B cell (primary cell): Measurements from ENCODE around the gene PHYHIPL. TPM values are rescaled to one million over a fixed set of nuclear protein-coding genes. Genes with fewer than 3 reads are reported as not detected.

Experiments used
- ATAC-seq: fragments of 200-7000 bp; cut with Tn5 transposase; one replicate; pipeline ENCODE4 v1.10.0; 2021; ENCODE audit warnings: low read depth, mild to moderate bottlenecking, moderate number of reproducible peaks, moderate library complexity
- CTCF ChIA-PET: fragments of 350-600 bp; sonication (Branson Sonifier 250); formaldehyde crosslinking; loops from one replicate; lab custom pipeline; 2021; ENCODE audit warnings: antibody characterized with exemption, inconsistent platforms; lab: Charles Lee
- POLR2A ChIA-PET: fragments of 350-600 bp; sonication (Branson Sonifier 250); formaldehyde crosslinking; loops from one replicate; lab custom pipeline; 2021; ENCODE audit warnings: antibody characterized with exemption; lab: Charles Lee
- DNase-seq: peaks from one replicate; pipeline ENCODE4 v3.0.0; 2013
- H2AFZ ChIP-seq: 2 replicates; pipeline ENCODE4 v1.6.1; 2012; ENCODE audit warnings: mild to moderate bottlenecking, low read depth, low read length; ENCODE audit not compliant: insufficient read depth, poor library complexity, severe bottlenecking
- H3K27ac ChIP-seq, 2 donors: 1 replicate in 1 of 2; 2 replicates in 1 of 2; pipeline ENCODE4 v1.5.1; 2012 to 2013; ENCODE audit warnings: low read length in 2 of 2, mild to moderate bottlenecking in 2 of 2, moderate library complexity in 1 of 2
- H3K27me3 ChIP-seq, 4 experiments: fragments of 200-600 bp in 1 of 4; sonication (generic) in 1 of 4; replicated peaks in 1 of 4; 1 replicate in 2 of 4; 2 replicates in 2 of 4; pipeline versions ENCODE4 v1.6.1 to v1.7.0; 2013 to 2016; ENCODE audit warnings: low read length in 3 of 4, mild to moderate bottlenecking in 2 of 4, mixed read lengths in 1 of 4, moderate library complexity in 1 of 4; ENCODE audit not compliant: insufficient read depth in 4 of 4, control insufficient read depth in 3 of 4; ENCODE audit errors: control extremely low read depth in 1 of 4
- H3K36me3 ChIP-seq, 2 experiments: replicated peaks in 1 of 2; 1 replicate in 1 of 2; 2 replicates in 1 of 2; pipeline versions ENCODE4 v1.6.1 to v1.7.1; 2013; ENCODE audit warnings: low read length in 1 of 2; ENCODE audit not compliant: insufficient read depth in 2 of 2, control insufficient read depth in 1 of 2; ENCODE audit errors: control extremely low read depth in 1 of 2, extremely low read depth in 1 of 2
- H3K4me1 ChIP-seq, 2 donors: fragments of 200-600 bp in 1 of 2; sonication (generic) in 1 of 2; 1 replicate in 1 of 2; 2 replicates in 1 of 2; pipeline versions ENCODE4 v1.5.1 to v1.6.1; 2013 to 2017; ENCODE audit warnings: low read length in 2 of 2; ENCODE audit not compliant: control insufficient read depth in 2 of 2, insufficient read depth in 2 of 2
- H3K4me2 ChIP-seq: replicated peaks from 2 replicates; pipeline ENCODE3; 2012; ENCODE audit warnings: mild to moderate bottlenecking, low read depth, low read length; ENCODE audit not compliant: poor library complexity, severe bottlenecking
- H3K4me3 ChIP-seq, 5 experiments: fragments of 200-600 bp in 1 of 5; sonication (generic) in 1 of 5; 1 replicate in 3 of 5; 2 replicates in 2 of 5; pipeline versions ENCODE4 v1.5.1 to v1.7.0; 2011 to 2016; ENCODE audit warnings: low read length in 4 of 5, mild to moderate bottlenecking in 4 of 5, low read depth in 2 of 5, control low read depth in 1 of 5, moderate library complexity in 1 of 5; ENCODE audit not compliant: insufficient read depth in 1 of 5; ENCODE audit errors: control extremely low read depth in 1 of 5, extremely low read depth in 1 of 5
- H3K79me2 ChIP-seq: fragments of 200-600 bp; sonication (generic); one replicate; pipeline ENCODE4 v1.6.0; 2016; ENCODE audit warnings: low read length; ENCODE audit not compliant: control insufficient read depth, insufficient read depth
- H3K9ac ChIP-seq: fragments of 200-600 bp; sonication (generic); 2 replicates; pipeline ENCODE4 v1.6.1; 2017; ENCODE audit warnings: mild to moderate bottlenecking, low read length, moderate library complexity
- H3K9me3 ChIP-seq, 3 donors: one replicate each; pipeline versions ENCODE4 v1.6.1 to v1.7.1; 2013; ENCODE audit warnings: low read length in 2 of 3; ENCODE audit not compliant: control insufficient read depth in 2 of 3, insufficient read depth in 1 of 3; ENCODE audit errors: control extremely low read depth in 1 of 3
- H4K20me1 ChIP-seq: 2 replicates; pipeline ENCODE4 v1.6.0; 2012; ENCODE audit warnings: mild to moderate bottlenecking, low read length; ENCODE audit not compliant: insufficient read depth, control insufficient read depth, poor library complexity, severe bottlenecking
- H3K27ac Mint-ChIP-seq: one replicate; pipeline ENCODE4 v1.8.0; 2021; ENCODE audit warnings: mixed read lengths
- H3K27me3 Mint-ChIP-seq: one replicate; pipeline ENCODE4 v1.8.0; 2021; ENCODE audit warnings: mixed read lengths
- H3K4me1 Mint-ChIP-seq: one replicate; pipeline ENCODE4 v1.8.0; 2021; ENCODE audit warnings: mixed read lengths
- H3K4me3 Mint-ChIP-seq: one replicate; pipeline ENCODE4 v1.8.0; 2021; ENCODE audit warnings: mixed read lengths
- H3K9me3 Mint-ChIP-seq: one replicate; pipeline ENCODE4 v1.8.0; 2022; ENCODE audit warnings: mixed read lengths; ENCODE audit not compliant: insufficient read depth
- EZH2 ChIP-seq: IDR thresholded peaks from 2 replicates; pipeline ENCODE4 v1.6.1; 2012; ENCODE audit warnings: borderline replicate concordance, low read depth, mild to moderate bottlenecking, moderate library complexity, low read length; ENCODE audit not compliant: insufficient read depth, poor library complexity, severe bottlenecking
- WGBS: methylation state at CpG from one replicate; pipeline ENCODE4 v1.1.5; 2013; ENCODE audit warnings: missing lambda C conversion rate; ENCODE audit not compliant: insufficient coverage; 5-methylcytosine and 5-hydroxymethylcytosine counted together
- intact Hi-C: fragments of 100-400 bp; cut with micrococcal nuclease; formaldehyde crosslinking; loops from one replicate; pipeline ENCODE4 v1.10.0; 2022
- polyA plus RNA-seq: library from polyadenylated mRNA; depleted of rRNA; stranded (reverse); fragments of >200 nt; gene quantifications from 2 replicates; pipeline ENCODE4 v1.2.3, GENCODE V29; 2012
- total RNA-seq, 2 donors: library from RNA; stranded (reverse); fragments of 120-200 nt in 1 of 2; gene quantifications; 1 replicate in 1 of 2; 2 replicates in 1 of 2; pipeline versions ENCODE4 v1.2.3 to v1.2.4, GENCODE V29; 2013 to 2022
- TF ChIP-seq, protein P1 (sequence below): fragments of 200-600 bp; IDR thresholded peaks from one replicate; pipeline ENCODE4 v1.8.0; 2022; ENCODE audit warnings: antibody characterized with exemption, mild to moderate bottlenecking

The PHYHIPL gene
- total and polyA plus RNA-seq, 2 donors (not counting 1 experiment from before 2014, with no cell fraction given): not detected

GRCh38 chr10:59229441-59229840 is 53.0 kb downstream of the PHYHIPL start:
- Histone ChIP-seq H3K9me3 (peaks cover 0 to 1% (median 0%) of the 10 kb centered on the region in 3 donors), H3K27ac (no peak overlapping the region), H2AFZ (no peak overlapping the region), H3K9ac (no peak overlapping the region), H3K36me3 (no peaks in the 10 kb centered on the region), H3K27me3 (no peaks in the 10 kb centered on the region), H4K20me1 (no peaks in the 10 kb centered on the region), H3K79me2 (no peaks in the 10 kb centered on the region), H3K4me3 (no peak overlapping the region), H3K4me1 (no peaks in the 10 kb centered on the region), H3K4me2 (no peak overlapping the region)
- no peaks in the 10 kb centered on the region for H3K9me3 Mint-ChIP-seq
- TF ChIP-seq EZH2: no peak
- TF ChIP-seq, protein P1, sequence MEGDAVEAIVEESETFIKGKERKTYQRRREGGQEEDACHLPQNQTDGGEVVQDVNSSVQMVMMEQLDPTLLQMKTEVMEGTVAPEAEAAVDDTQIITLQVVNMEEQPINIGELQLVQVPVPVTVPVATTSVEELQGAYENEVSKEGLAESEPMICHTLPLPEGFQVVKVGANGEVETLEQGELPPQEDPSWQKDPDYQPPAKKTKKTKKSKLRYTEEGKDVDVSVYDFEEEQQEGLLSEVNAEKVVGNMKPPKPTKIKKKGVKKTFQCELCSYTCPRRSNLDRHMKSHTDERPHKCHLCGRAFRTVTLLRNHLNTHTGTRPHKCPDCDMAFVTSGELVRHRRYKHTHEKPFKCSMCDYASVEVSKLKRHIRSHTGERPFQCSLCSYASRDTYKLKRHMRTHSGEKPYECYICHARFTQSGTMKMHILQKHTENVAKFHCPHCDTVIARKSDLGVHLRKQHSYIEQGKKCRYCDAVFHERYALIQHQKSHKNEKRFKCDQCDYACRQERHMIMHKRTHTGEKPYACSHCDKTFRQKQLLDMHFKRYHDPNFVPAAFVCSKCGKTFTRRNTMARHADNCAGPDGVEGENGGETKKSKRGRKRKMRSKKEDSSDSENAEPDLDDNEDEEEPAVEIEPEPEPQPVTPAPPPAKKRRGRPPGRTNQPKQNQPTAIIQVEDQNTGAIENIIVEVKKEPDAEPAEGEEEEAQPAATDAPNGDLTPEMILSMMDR: no peak
- no peaks in the 10 kb centered on the region for H3K4me1 Mint-ChIP-seq
- ATAC-seq: no peak
- H3K27ac Mint-ChIP-seq: no peak overlapping the region
- CTCF ChIA-PET: no interaction called here
- intact Hi-C loops: no loop called here
- POLR2A ChIA-PET: no interaction called here
- H3K4me3 Mint-ChIP-seq: no peak overlapping the region
- DNase-seq: no peak
- WGBS: 88% methylated on average over 1 of the region's 4 CpGs
- H3K27me3 Mint-ChIP-seq: no peaks in the 10 kb centered on the region

GRCh38 chr10:59234194-59234593 is 57.8 kb downstream of the PHYHIPL start:
- no peaks in the 10 kb centered on the region for H3K4me1 Mint-ChIP-seq
- H3K27ac ChIP-seq: no peak overlapping the region
- ATAC-seq: no peak
- H3K4me2 ChIP-seq: no peak overlapping the region
- H3K9ac ChIP-seq: no peak overlapping the region
- intact Hi-C loops: no loop called here
- no peaks in the 10 kb centered on the region for H3K27me3 Mint-ChIP-seq
- TF ChIP-seq, protein P1: no peak
- no peak for TF ChIP-seq EZH2
- no peak for DNase-seq
- H3K4me3 Mint-ChIP-seq: no peak overlapping the region
- WGBS: no CpG with 5 or more reads among the region's 3 CpGs
- H3K36me3 ChIP-seq: no peaks in the 10 kb centered on the region
- H2AFZ ChIP-seq: no peak overlapping the region
- ChIA-PET POLR2A (no interaction called here), CTCF (no interaction called here)
- no peaks in the 10 kb centered on the region for H3K79me2 ChIP-seq
- no peaks in the 10 kb centered on the region for H4K20me1 ChIP-seq
- no peaks in the 10 kb centered on the region for H3K9me3 ChIP-seq
- no peaks in the 10 kb centered on the region for H3K4me1 ChIP-seq
- no peaks in the 10 kb centered on the region for H3K27me3 ChIP-seq
- H3K27ac Mint-ChIP-seq: no peak overlapping the region
- no peaks in the 10 kb centered on the region for H3K9me3 Mint-ChIP-seq
- no peak overlapping the region for H3K4me3 ChIP-seq
